ENCODE results near the gene BUB1B.
"Not testable (repeated sequence)": the region's sequence is repeated elsewhere in the genome, so short reads cannot be mapped to it uniquely, and the experiment has no call there.

BUB1B gene, protein sequence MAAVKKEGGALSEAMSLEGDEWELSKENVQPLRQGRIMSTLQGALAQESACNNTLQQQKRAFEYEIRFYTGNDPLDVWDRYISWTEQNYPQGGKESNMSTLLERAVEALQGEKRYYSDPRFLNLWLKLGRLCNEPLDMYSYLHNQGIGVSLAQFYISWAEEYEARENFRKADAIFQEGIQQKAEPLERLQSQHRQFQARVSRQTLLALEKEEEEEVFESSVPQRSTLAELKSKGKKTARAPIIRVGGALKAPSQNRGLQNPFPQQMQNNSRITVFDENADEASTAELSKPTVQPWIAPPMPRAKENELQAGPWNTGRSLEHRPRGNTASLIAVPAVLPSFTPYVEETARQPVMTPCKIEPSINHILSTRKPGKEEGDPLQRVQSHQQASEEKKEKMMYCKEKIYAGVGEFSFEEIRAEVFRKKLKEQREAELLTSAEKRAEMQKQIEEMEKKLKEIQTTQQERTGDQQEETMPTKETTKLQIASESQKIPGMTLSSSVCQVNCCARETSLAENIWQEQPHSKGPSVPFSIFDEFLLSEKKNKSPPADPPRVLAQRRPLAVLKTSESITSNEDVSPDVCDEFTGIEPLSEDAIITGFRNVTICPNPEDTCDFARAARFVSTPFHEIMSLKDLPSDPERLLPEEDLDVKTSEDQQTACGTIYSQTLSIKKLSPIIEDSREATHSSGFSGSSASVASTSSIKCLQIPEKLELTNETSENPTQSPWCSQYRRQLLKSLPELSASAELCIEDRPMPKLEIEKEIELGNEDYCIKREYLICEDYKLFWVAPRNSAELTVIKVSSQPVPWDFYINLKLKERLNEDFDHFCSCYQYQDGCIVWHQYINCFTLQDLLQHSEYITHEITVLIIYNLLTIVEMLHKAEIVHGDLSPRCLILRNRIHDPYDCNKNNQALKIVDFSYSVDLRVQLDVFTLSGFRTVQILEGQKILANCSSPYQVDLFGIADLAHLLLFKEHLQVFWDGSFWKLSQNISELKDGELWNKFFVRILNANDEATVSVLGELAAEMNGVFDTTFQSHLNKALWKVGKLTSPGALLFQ

DNA sequence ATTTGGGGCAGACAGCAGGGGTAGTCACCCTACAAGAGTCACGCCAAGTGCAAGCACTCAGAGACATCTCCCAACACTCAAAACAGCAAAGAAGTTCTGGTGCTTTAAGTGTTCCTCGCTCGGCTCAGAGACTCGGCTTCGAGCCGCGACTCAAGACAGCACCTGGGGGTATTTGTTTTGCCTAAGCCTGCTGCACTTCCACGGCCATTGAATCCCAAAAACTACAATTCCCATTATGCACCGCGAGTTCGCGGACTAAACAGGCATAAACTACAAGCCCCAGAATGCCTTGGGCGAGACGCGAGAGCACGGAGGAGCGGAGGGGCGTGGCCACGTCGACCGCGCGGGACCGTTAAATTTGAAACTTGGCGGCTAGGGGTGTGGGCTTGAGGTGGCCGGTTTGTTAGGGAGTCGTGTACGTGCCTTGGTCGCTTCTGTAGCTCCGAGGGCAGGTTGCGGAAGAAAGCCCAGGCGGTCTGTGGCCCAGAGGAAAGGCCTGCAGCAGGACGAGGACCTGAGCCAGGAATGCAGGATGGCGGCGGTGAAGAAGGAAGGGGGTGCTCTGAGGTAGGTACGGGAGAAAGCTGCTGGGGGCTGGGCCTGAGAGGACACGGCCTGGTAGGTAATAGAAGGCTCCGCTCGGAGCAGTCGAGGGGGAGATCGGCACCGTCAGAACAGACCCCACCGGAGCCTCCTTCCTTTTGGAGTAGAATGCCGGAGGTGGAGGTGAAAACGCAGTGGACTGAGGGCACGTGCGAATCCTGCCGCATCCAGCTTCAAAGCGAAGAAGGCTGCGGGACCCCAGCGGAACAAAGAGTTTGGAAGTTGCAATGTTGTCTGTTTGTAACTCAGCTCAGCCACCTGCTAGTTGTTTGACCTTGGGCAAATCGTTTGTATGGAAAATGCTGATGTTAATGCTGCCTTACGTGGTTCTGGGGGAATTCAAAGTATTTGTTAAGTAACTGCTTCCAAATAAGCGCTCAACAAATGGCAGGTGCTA lies at the start of gene BUB1B:
Gene BUB1B, plus strand, starts transcription at position 381 of the 1,000 bp plus-strand sequence. Its CDS starts 152 bp downstream, at position 533.
- DNase-seq (ENCODE audit: low spot score) = peak; percentile 98
- peak; percentile 88 for FAIRE-seq

DNA sequence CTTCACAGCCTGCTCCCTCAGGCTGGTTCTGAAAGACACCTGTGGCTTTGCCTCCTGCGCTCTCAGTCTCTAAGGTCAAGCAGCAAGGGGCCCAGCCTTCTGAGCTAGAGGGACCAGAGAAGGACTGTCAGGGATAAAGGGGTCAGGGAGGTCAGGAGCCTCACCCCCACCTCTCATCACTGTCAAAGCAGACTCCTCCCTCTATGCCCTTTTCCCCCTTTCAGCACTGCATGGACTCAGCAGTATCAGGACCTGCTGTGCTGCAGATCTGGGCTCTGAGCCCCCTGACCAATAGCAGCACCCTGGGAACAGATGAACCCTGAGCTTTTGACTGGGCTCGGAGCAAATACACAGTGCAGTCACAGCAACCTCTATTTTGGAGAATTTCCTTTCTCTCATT lies 49.0 kb upstream of the BUB1B start:
- FAIRE-seq (no peak), DNase-seq (ENCODE audit: low spot score) (no peak)

DNA sequence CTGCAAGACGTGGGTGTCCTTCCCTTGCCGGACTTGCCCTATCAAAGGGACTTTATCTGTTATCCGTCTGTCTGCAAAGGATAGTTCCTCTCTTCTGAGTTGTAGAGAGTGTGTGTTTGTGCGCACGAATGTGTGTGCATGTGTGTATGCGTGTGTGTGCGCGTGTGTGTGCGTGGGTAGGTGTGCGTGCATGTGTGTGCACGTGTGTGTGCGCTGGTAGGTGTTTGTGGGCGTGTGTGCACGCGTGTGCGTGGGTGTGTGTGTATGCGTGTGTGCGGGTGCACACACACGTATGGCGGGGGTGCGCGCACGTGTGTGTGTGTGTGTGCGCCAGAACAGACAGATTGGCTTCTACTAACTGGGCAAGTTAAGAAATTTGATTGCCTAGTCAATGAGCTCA lies 48.1 kb upstream of the BUB1B start:
- no peak for FAIRE-seq
- DNase-seq (ENCODE audit: low spot score) = no peak

DNA sequence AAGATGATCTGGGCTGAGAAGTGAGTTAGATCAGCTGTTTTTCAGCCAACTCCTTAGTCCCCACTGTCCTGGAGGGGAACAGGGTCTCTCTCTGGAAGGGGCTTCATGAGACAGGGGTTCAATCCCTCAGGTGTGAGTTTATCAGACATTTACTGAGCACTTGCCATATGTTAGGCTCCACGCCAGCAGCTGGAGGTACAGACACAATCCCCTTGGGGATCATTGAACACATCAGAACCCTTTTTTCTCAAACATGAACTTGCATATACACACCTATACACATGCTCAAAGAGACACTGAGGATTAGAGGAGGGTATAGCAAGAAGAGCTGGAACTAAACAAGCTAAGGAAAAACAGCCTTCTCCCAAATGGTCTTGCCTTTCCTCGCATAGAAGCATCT lies 46.7 kb upstream of the BUB1B start:
- DNase-seq (ENCODE audit: low spot score) = no peak
- no peak for FAIRE-seq

DNA sequence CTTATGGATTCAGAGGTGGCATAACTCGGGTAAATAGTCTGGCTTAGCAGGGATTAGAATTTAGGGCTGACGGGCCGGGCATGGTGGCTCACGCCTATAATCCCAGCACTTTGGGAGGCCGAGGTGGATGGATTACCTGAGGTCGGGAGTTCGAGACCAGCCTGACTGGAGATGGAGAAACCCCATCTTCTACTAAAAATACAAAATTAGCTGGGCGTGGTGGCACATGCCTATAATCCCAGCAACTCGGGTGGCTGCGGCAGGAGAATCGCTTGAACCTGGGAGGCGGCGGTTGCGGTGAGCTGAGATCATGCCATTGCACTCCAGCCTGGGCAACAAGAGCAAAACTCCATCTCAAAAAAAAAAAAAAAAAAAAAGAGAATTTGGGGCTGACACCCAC lies 45.8 kb upstream of the BUB1B start:
- not testable (repeated sequence) for DNase-seq (ENCODE audit: low spot score); FAIRE-seq

DNA sequence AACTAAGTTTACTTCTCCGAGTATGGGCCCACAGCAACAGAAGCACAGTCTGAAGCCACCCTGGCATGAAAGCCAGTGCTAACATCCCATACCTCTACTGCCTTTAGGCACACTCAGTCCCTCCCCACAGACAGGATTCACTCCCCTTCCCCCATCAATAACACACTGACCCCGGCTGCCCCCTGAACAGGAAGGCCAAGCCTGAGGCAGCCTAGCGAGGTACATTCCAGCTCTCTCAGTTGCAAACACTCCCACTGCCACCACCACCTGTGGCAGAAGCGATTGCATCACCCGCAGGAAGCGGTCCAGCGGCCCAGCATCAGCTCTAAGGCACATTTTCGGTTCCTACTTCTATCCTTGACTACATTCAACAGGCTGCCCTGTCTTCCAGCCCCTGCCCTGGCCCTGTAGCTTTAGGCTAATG lies 45.2 kb upstream of the BUB1B start:
- DNase-seq (ENCODE audit: low spot score) (peak; percentile 65), FAIRE-seq (peak; percentile 72)

DNA sequence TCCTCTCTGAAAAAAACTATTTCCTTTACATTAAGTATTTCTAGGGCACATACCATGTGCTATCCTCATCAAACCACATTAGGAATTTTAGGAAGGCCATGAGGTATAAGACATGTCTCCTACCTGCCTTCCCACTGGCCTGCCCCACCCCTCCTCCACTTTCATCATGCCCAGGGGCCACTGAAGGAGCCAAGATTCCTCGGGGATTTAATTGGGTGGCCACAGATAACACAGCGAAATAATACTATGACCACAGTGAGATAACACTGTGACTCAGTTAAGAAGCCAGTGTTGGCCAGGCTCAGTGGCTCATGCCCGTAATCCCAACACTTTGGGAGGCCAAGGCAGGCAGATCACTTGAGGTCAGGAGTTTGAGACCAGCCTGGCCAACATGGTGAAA lies 42.4 kb upstream of the BUB1B start:
- DNase-seq (ENCODE audit: low spot score) = no peak
- FAIRE-seq = no peak

DNA sequence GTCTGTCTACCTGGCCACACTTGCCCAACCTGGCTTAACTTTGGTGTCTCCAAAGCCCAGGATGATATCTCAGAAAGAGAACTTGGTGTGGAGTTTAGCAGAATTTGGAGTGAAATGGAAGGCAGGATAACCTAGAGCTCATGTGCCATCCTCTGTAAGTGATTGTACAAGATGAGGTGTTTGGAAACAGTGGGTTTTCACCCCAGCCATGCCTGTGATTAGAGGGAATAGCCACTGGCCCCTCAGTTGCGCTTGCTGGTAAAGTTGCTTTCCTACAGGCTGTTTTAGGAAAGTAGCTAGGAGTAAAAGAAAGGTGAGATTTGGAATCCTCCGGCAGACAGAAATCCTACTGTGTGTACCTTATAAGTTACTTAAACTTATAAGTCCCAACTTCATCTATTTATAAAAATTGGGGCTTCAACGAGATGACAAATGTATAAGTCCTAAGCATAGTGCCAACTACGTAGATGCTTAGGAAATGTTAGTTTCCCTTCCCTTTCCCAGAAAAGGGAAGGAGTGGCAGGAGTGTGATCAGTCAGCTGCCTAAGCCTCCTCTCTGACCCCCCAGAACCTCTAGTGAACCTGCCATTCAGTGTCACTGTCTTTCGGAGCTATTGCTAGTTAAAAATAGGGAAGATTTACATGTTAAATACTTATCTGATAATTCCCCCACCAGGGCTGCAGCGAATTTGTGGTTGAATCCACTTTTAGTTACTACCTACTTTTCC lies 38.8 kb upstream of the BUB1B start:
- FAIRE-seq (no peak), DNase-seq (ENCODE audit: low spot score) (no peak)

DNA sequence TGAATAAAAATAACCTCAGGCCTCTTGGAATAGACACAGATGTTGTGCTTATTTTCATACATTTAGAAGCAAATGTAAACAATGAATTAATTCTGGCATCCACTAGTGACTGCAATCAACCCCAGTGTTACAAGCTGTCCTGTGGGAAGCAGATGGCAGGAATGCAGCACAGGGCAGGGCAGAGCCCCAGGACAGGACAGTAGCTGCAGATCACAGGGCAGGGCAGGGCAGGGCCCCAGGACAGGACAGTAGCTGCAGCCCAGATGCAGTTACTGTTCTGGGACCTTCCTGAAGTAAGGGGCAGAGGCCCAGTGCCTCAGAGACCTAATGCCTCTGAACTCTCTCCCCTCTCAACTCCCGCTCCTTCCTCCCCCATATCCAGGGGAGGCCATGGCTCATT lies 37.9 kb upstream of the BUB1B start:
- FAIRE-seq; DNase-seq (ENCODE audit: low spot score): not testable (repeated sequence)

DNA sequence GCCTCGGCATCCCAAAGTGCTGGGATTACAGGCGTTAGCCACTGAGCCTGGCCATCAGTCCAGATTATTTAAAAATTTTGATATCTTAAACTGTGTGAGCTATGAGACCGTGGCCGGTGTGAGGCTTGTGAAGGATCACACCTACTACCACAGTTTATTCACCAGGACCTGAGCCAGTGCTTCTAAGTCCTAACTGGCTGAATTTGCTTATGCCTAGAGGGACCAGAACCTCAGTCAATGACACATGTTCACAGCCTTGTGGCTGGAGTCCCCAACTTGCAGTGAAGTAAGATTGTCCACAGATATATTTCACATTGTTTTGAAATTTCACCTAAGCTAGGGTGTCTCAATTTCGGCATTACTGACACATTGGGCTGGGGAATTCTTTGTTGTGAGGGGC lies 37.0 kb upstream of the BUB1B start:
- DNase-seq (ENCODE audit: low spot score) = not testable (repeated sequence)
- peak; percentile 52 for FAIRE-seq

DNA sequence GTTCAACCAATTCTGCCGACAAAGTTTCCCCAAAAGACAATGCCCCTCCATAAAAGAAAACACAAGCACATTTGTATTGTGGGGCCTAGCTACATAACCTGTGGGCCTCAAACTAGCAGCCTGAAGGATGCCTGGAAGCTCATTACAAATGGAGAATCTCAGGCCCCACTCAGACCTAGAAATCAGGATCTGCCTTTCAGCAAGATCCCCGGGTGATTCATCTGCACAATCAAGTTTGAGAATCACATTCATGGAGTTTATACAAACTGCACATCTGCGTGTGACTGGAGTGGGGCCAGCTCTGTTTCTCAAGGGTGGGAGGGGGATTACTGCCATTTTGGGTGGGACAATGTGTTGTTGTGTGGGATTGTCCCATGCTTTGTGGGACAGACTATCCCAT lies 36.5 kb upstream of the BUB1B start:
- not testable (repeated sequence) for FAIRE-seq; DNase-seq (ENCODE audit: low spot score)

DNA sequence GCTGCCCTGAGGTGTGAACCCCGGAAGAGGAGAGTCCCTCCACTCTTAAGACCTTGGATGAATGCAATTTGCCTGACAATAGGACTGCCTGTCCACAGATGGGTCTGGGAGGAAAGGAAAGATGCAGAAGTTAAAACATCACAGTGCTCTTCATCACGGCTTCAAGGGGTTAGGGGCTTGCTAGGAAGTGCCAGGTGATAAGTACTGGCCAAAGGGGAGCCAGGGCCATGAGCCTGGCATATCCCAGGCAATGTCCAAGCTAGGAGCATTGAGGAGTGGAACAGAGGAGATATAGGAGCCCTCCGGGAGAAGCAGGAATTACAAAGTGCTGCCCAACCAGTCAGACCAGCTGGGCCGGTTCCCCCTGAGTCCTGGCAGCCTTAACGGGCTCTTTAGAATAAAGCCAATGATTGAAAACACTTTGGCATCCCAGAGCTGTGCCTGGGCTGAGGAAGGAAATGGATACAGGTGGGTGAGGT lies 36.0 kb upstream of the BUB1B start:
- FAIRE-seq = peak; percentile 94
- DNase-seq (ENCODE audit: low spot score) = not testable (repeated sequence)

DNA sequence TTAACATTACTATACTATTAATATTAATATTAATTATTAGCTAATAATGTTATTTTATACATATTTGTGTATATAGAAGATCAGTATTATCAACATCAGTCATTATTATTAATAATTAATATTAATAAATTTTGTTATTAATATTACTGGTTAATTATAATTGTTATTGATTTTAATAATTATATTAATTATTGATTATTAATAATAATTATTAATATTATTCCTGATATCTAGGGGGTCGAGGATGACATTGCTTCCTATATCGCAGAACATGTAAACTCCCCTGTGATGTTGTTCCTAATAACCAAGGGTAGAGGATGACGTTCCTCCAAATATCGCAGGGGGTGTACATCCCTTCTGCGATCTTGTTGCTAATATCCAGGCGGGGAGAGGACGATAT lies 34.9 kb upstream of the BUB1B start:
- DNase-seq (ENCODE audit: low spot score) = no peak
- FAIRE-seq = no peak

DNA sequence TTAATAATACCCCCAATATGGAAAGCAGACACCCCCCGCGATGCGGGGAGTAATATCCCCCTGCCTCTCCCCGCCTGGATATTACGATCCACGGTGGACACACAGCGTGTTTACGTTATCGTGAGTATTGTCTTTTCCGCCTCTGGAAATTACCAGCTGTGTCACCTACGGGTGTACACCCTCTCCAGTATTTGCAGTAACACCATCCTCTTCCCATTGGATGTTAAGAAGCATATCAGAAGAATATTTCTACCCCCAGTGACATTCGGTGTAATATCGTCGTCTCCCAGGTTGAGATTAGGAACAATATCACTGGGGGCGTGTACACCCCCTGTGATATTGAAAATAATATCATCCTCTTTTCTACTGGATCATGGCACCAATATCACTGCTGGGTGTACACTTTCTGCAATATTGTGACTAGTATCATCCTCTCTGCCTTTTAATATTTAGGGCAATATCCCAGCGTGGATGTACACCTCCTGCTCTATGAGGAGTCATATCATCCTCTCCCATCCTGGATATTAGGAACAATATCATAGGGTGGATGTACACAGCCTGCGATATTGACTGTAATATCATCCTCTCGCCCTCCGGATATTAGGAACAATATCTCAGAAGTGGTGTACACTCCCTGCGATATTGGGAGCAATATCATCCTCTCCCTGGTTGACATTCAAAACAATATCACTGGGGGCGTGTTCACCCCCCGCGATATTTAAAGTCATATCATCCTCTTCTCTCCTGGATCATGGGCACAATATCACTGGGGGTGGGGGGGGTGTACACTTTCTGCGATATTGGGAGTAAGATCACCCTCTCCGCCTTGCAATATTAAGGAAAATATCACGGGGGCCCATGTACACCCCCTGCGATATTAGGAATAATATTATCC lies 31.9 kb upstream of the BUB1B start:
- DNase-seq (ENCODE audit: low spot score) (no peak), FAIRE-seq (no peak)

DNA sequence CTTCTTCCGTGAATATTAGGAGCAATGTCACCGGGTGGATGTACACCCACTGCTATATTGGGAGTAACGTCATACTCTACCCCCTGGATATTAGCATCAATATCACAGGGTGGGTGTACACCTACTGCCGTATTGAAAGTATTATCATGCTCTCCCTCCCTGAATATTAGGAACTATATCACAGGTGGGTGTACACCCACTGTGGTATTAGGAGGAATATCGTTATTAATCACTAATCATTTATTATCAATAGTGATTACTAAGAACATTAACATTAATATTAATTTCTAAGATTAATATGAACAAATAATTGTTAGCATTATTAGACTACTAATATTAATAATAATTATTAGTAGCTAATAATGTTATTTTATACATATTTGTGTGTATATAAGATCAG lies 30.8 kb upstream of the BUB1B start:
- no peak for DNase-seq (ENCODE audit: low spot score)

DNA sequence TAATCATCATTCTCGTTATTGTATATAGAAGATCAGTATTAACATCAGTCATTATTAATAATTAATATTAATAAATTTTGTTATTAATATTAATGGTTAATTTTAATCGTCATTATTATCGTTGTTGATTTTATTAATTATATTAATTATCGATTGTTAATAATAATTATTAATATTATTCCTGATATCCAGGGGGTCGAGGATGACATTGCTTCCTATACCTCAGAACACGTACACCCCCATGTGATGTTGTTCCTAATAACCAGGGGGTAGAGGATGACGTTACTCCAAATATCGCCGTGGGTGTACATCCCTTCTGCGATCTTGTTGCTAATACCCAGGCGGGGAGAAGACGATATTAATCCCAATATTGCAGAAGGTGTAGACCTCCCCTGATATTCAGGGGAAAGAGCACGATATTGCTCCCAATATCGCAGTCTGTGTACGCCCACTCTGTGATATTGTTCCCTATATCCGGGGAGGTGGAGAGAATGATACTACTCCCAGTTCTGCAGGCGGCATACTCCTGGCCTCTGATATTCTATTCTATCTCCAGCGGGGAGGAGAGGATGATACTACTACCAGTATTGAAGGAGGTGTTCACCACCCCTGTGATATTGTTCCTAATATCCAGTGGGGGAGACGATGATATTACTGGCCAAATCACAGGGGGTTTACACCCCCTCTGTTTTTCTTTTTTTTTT lies 29.9 kb upstream of the BUB1B start:
- DNase-seq (ENCODE audit: low spot score) = no peak
- no peak for FAIRE-seq

More for the DNA sequence above, 30.8 kb upstream of the BUB1B start:
- peak; percentile 65 for FAIRE-seq

DNA sequence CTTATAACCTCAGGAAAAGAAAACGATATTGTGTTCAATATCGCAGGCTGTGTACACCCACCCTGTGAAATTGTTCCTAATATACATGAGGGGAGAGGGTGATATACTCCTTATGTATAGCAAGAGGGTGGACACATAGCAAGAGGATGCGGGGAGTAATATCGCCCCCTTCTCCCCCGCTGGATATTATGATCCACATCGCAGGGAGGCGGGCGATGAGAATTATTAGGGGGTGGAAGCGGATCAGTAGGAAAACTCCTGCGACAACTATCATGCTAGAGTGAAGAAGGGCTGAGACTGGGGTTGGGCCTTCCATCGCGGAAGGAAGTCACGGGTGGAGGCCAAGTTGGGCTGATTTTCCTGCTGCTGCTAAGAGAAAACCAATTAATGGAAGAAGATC lies 27.3 kb upstream of the BUB1B start:
- DNase-seq (ENCODE audit: low spot score) (no peak), FAIRE-seq (no peak)

DNA sequence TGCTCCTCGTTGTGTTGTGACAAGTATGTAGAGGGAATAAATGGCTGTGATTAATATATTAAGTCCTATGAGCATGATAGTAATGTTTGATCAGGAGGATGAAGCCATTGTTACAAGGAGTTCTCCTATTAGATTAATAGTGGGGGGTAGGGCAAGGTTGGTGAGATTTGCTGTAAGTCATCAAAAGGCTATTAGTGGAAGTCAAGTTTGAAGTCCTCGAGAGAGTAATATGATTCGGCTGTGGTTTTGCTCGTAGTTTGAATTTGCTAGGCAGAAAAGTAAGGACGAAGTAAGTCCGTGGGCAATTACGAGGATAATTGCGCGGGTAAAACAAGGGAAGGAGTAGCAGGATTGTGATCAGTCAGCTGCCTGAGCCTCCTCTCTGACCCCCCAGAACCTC lies 26.0 kb upstream of the BUB1B start:
- FAIRE-seq = no peak
- no peak for DNase-seq (ENCODE audit: low spot score)
